SK-N-DZ (cell line): ENCODE data around the gene ZC3H8.

ENCODE experiments used
- DNase-seq: peaks from one replicate; pipeline ENCODE4 v3.0.0-alpha.2; 2015; ENCODE audit warnings: low spot score

The ZC3H8 gene

DNA sequence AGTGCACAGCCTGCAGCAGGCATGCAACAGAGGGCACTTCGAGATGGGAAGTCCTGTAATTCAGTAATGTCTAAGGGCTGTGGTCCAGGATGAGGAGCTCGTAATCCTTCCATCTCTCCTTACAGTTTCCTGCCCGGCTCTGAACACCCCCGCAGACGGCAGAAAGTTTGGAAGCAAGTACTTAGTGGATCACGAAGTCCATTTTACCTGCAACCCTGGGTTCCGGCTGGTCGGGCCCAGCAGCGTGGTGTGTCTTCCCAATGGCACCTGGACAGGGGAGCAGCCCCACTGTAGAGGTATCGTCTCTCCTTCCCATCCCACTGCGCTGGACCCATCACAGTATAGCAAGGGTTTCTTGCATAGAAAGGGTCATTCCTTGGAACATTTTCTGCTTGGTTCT, 90.0 kb downstream of the ZC3H8 start:
- no peak for DNase-seq

DNA sequence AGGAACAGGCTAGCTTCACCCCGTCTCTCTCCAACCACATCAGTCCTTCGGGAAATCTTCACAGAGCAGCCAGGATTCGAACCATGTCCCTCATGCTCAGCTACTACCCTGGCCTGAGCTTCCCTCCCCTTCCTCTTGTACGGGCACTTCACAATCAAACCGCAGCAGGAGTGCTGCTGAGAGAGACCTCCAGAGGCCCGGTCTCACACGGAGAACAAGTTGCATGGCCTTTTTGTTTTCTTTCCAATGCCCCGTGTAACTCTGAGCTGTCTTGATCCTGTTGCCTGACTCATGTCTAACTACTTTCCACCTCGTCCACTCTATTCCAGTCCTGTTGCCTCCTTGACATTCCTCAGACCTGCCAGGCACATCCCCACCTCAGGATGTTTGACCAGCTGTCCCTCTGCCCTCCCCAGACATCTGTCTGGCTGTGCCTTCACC, 91.3 kb downstream of the ZC3H8 start:
- no peak for DNase-seq

GRCh38 chr2:112162956-112163355, 91.9 kb downstream of the ZC3H8 start:
- DNase-seq: no peak

DNA sequence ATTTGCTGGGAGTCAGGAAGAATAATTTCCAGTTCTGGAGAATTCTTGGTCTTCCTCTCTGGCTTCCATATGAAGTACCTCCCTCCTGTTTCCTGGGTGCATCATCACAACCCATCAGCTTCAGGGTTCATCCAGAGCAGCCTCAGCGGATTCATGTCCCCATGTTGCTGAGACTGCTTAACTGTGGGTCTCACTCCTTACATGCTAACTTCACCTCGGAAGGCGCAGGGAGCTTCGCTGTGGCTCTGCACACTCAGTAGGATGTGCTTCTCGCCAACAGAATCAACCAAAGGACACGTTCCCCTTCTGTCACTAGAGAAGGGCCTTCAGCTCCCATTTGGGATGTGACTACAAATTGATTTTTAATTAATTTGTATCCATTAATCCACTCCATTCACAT, 92.5 kb downstream of the ZC3H8 start:
- no peak for DNase-seq
